GM08714 (cell line): ENCODE data around the gene LAMB1.

ENCODE experiments used
- H3K4me3 ChIP-seq: fragments of 200-500 bp; sonication (Bioruptor generic); 2 replicates; pipeline ENCODE4 v1.5.1; 2014; ENCODE audit warnings: mild to moderate bottlenecking, low read length, inconsistent platforms
- ZNF274 ChIP-seq: IDR thresholded peaks from 2 replicates; pipeline ENCODE4 v1.6.1; 2012; ENCODE audit warnings: mild to moderate bottlenecking, low read depth, low read length

LAMB1 gene

GRCh38 chr7:107976620-107977019 lies 26.3 kb downstream of the LAMB1 start:
- no peak overlapping the region for H3K4me3 ChIP-seq
- TF ChIP-seq ZNF274 = no peak

- no peak overlapping the region for H3K4me3 ChIP-seq
- no peak for TF ChIP-seq ZNF274
These were observed 27.5 kb downstream of the LAMB1 start for GRCh38 chr7:107975394-107976013.

- no peak overlapping the region for H3K4me3 ChIP-seq
- no peak for TF ChIP-seq ZNF274
These were observed 29.1 kb downstream of the LAMB1 start for GRCh38 chr7:107973861-107974260.

- no peak overlapping the region for H3K4me3 ChIP-seq
- TF ChIP-seq ZNF274 = no peak
These were observed 30.0 kb downstream of the LAMB1 start for GRCh38 chr7:107972941-107973376.

GRCh38 chr7:107972075-107972482 lies 30.9 kb downstream of the LAMB1 start:
- no peak overlapping the region for H3K4me3 ChIP-seq
- no peak for TF ChIP-seq ZNF274

- TF ChIP-seq ZNF274 = no peak
- no peak overlapping the region for H3K4me3 ChIP-seq
These were observed 31.3 kb downstream of the LAMB1 start for GRCh38 chr7:107971613-107972012.

- no peak overlapping the region for H3K4me3 ChIP-seq
- TF ChIP-seq ZNF274 = no peak
These were observed 31.9 kb downstream of the LAMB1 start for GRCh38 chr7:107971100-107971499.

GRCh38 chr7:107969856-107970255 lies 33.1 kb downstream of the LAMB1 start:
- no peak overlapping the region for H3K4me3 ChIP-seq
- no peak for TF ChIP-seq ZNF274

- no peak for TF ChIP-seq ZNF274
- no peak overlapping the region for H3K4me3 ChIP-seq
These were observed 34.5 kb downstream of the LAMB1 start for GRCh38 chr7:107968449-107968848.

- no peak overlapping the region for H3K4me3 ChIP-seq
- TF ChIP-seq ZNF274 = no peak
These were observed 35.5 kb downstream of the LAMB1 start for GRCh38 chr7:107967420-107967819.

- no peak for TF ChIP-seq ZNF274
- H3K4me3 ChIP-seq = no peak overlapping the region
These were observed 36.2 kb downstream of the LAMB1 start for GRCh38 chr7:107966711-107967110.

- no peak overlapping the region for H3K4me3 ChIP-seq
- TF ChIP-seq ZNF274 = no peak
These were observed 38.5 kb downstream of the LAMB1 start for GRCh38 chr7:107964510-107964909.

GRCh38 chr7:107962817-107963216 lies 40.1 kb downstream of the LAMB1 start:
- H3K4me3 ChIP-seq = no peak overlapping the region
- no peak for TF ChIP-seq ZNF274

GRCh38 chr7:107961405-107961804 lies 41.6 kb downstream of the LAMB1 start:
- no peak for TF ChIP-seq ZNF274
- H3K4me3 ChIP-seq = no peak overlapping the region

GRCh38 chr7:107960272-107960671 lies 42.7 kb downstream of the LAMB1 start:
- no peak overlapping the region for H3K4me3 ChIP-seq
- TF ChIP-seq ZNF274 = no peak

GRCh38 chr7:107959527-107959898 lies 43.4 kb downstream of the LAMB1 start:
- no peak for TF ChIP-seq ZNF274

More at GRCh38 chr7:107959527-107959898, 43.4 kb downstream of the LAMB1 start:
- no peak overlapping the region for H3K4me3 ChIP-seq
